Neural cell (in vitro differentiated cells): ENCODE measurements around the gene DOP1B.

ENCODE experiments used
- CTCF ChIP-seq: fragments of 450-650 bp; IDR thresholded peaks from 2 replicates; pipeline ENCODE4 v1.5.1; 2014; ENCODE audit warnings: antibody characterized with exemption, mild to moderate bottlenecking, moderate library complexity; ENCODE audit not compliant: poor library complexity, severe bottlenecking
- EP300 ChIP-seq: fragments of 450-650 bp; conservative IDR thresholded peaks from 2 replicates; pipeline ENCODE4 v1.6.1; 2014; ENCODE audit warnings: antibody characterized with exemption, mild to moderate bottlenecking, moderate library complexity; ENCODE audit not compliant: poor library complexity, severe bottlenecking
- EZH2 ChIP-seq: fragments of 200-600, 300-800 bp; shearing (Covaris generic), sonication (generic); IDR thresholded peaks from 2 replicates; pipeline ENCODE4 v1.6.1; 2014; ENCODE audit warnings: antibody characterized with exemption, low read length, borderline replicate concordance, mild to moderate bottlenecking; ENCODE audit not compliant: insufficient read depth, poor library complexity, severe bottlenecking
- MXI1 ChIP-seq: fragments of 450-650 bp; conservative IDR thresholded peaks from 2 replicates; pipeline ENCODE4 v1.6.1; 2014; ENCODE audit warnings: antibody characterized with exemption, mild to moderate bottlenecking; ENCODE audit not compliant: poor library complexity, severe bottlenecking
- POLR2AphosphoS5 ChIP-seq: IDR thresholded peaks from 2 replicates; pipeline ENCODE4 v1.6.1; 2012
- RAD21 ChIP-seq: fragments of 450-650 bp; conservative IDR thresholded peaks from 2 replicates; pipeline ENCODE4 v1.6.1; 2014; ENCODE audit warnings: antibody characterized with exemption, mild to moderate bottlenecking, moderate library complexity
- REST ChIP-seq: IDR thresholded peaks from 2 replicates; pipeline ENCODE4 v1.6.1; 2012; ENCODE audit warnings: borderline replicate concordance
- TAF1 ChIP-seq: IDR thresholded peaks from 2 replicates; pipeline ENCODE4 v1.6.1; 2012; ENCODE audit warnings: low read depth

- TF ChIP-seq CTCF, result no peak
- TF ChIP-seq TAF1, result no peak
- TF ChIP-seq EP300, result no peak
- TF ChIP-seq POLR2AphosphoS5, result no peak
- TF ChIP-seq EZH2, result no peak
- no peak for TF ChIP-seq MXI1
- TF ChIP-seq REST, result no peak
- TF ChIP-seq RAD21, result no peak
Measured at GRCh38 chr21:36200081-36200561, 43.5 kb downstream of the DOP1B start.
